K562 treated with DMSO at 1 percent for 48 hours (cell line): ENCODE data around the gene FGFRL1. TPM values are rescaled to one million over a fixed set of nuclear protein-coding genes. Genes with fewer than 3 reads are reported as not detected.

Experiments used
- total RNA-seq: library from RNA; unstranded; fragments of 300-600 nt; gene quantifications from 2 replicates; pipeline ENCODE4 v1.2.3, GENCODE V29; 2022; ENCODE audit warnings: low replicate concordance; ENCODE audit errors: extremely low read depth

FGFRL1 gene, protein sequence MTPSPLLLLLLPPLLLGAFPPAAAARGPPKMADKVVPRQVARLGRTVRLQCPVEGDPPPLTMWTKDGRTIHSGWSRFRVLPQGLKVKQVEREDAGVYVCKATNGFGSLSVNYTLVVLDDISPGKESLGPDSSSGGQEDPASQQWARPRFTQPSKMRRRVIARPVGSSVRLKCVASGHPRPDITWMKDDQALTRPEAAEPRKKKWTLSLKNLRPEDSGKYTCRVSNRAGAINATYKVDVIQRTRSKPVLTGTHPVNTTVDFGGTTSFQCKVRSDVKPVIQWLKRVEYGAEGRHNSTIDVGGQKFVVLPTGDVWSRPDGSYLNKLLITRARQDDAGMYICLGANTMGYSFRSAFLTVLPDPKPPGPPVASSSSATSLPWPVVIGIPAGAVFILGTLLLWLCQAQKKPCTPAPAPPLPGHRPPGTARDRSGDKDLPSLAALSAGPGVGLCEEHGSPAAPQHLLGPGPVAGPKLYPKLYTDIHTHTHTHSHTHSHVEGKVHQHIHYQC
- not detected in 2 replicates for total RNA-seq

GRCh38 chr4:1011022-1011665, at the start of gene FGFRL1:
FGFRL1 (plus strand) TSS chr4:1011626; CDS start chr4:1012486, 860 bp downstream.

DNA sequence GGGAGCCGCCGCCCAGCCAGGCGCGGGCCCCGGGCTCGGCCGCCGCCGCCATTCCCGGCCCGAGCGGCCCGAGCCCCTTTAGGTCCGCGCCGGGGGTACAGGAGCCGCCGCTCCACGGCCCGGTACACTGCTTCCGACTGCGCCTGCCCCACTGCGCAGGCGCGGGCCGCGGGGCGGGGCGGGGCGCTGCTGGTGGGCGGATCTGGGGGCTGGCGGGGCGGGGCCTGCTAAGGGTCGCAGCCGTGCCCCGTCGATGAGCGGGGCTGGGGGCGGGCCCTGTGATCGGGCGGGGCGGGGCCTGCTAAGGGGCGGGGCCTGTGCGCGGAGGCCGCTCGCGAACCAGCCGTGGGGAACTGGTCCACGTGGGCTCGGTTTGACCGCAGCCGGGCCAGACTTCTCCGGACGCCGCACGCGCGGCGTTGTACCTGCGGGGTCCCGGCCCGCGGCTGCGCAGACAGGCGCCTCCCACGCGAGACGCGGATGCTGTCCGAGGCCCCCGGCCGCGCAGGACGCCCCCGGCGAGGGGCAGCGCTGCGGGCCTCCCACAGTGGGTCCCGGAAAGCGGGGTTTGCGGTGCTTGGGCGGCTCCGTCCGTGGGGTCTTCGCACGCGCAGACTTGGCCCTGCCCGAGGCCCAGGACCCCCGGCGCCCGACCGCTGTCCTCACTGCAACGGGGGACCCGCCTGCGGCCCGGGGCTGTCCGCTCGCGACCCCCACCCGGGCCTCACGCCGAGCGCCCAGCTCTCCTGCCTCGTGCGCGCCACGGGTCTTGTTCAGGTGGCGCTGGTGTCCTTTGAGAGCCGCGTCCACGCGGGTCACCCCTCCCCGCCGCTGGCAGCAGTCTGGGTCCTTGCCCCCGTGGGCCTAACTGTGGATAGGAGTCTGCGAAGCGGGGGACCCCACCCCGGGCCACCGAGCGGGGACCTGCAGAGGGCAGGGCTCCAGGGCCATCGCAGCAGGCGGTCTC, 37.7 kb upstream of the FGFRL1 start, which contains the start of gene DGKQ:
Gene DGKQ (minus strand): TSS at position 139 of the 967 bp plus-strand sequence. CDS start 87 bp downstream, at position 52.

GRCh38 chr4:986879-987623, 24.4 kb upstream of the FGFRL1 start, which contains the start of gene IDUA:
IDUA (plus strand) TSS chr4:987044; CDS start chr4:987085, 41 bp downstream.

DNA sequence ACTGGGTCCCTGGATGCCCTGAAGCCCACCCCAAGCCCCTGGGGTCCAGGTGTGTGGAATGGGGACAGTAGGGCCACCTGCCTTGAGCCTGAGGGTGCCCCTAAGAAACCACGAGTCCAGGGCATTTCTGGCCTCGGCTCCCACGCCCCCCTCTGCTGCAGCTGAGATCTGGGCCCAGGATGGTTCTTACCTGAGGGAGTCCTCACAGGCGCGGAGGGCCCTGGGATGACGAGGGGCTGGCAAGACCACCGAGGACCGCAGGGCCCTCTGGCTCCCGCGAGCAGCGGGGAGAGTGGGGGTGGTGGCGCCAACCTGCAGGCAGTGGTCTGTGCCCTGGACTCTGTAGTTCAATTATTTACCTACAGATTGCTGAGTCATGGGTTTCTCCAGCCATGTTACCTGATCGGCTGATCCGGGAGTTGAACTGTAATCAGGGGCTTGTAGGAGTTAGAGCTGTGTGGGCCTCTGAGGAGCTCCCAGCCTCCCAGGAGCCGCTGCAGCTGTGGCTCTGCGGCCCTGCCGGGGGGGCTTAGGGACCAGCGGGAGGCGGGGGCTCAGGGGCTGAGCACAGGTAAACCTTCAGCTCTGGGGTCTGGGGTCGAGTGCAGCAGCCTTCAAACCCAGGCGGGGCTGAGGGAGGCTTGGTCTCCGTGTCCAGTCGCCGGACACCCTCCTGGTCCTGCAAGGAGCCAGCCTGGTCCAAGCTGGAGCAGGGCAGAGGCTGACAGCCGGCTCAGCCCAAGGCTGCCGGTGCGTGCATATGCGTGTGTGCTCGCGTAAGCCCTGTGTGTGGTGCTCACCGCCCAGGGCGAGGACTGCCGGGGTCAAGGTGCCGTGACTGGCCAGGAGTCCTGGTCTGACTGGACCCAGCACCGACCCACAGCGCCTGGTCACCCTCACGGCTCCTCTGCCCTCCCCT, 18.1 kb upstream of the FGFRL1 start, which contains the start of gene SLC26A1:
Gene SLC26A1 (minus strand): TSS at position 294 of the 919 bp plus-strand sequence. CDS start 1,701 bp downstream, outside the sequence.

Other genes with a start within 250 kb of the FGFRL1 start
- gene CPLX1, start 185.5 kb upstream of the FGFRL1 start, total RNA-seq = not detected in 2 replicates
- gene GAK, start 79.3 kb upstream of the FGFRL1 start, total RNA-seq = not detected in 2 replicates
- not detected in 2 replicates for gene TMEM175, start 79.2 kb upstream of the FGFRL1 start, total RNA-seq
- not detected in 2 replicates for gene DGKQ, start 38.1 kb upstream of the FGFRL1 start, total RNA-seq
- gene IDUA, start 24.6 kb upstream of the FGFRL1 start, total RNA-seq = not detected in 2 replicates
- not detected in 2 replicates for gene SLC26A1, start 18.2 kb upstream of the FGFRL1 start, total RNA-seq
- gene RNF212, start 101.9 kb downstream of the FGFRL1 start, total RNA-seq = not detected in 2 replicates
- not detected in 2 replicates for gene SPON2, start 161.0 kb downstream of the FGFRL1 start, total RNA-seq
- not detected in 2 replicates for gene CTBP1, start 237.5 kb downstream of the FGFRL1 start, total RNA-seq